Right atrium auricular region (tissue), 2 donors: ENCODE results near the gene TXNRD2. TPM values are rescaled to one million over a fixed set of nuclear protein-coding genes. Genes with fewer than 3 reads are reported as not detected.

Source experiments
- DNase-seq: peaks from one replicate; pipeline ENCODE4 v3.0.0-alpha.2; 2019; ENCODE audit warnings: low spot score
- H3K27ac ChIP-seq, 2 donors: fragments of 200-600 bp; sonication (generic); 1 replicate in 1 of 2; 2 replicates in 1 of 2; pipeline ENCODE4 v1.5.1; 2016 to 2019
- H3K27me3 ChIP-seq, 2 donors: fragments of 200-600 bp; sonication (generic); one replicate each; pipeline versions ENCODE4 v1.5.1 to v1.6.0; 2017 to 2019
- H3K36me3 ChIP-seq: fragments of 200-600 bp; sonication (generic); one replicate; pipeline ENCODE4 v1.5.1; 2016
- H3K4me1 ChIP-seq, 2 donors: fragments of 200-600 bp; sonication (generic); one replicate each; pipeline versions ENCODE4 v1.5.1 to v1.6.0; 2017 to 2019
- H3K4me3 ChIP-seq, 2 donors: fragments of 200-600 bp; sonication (generic); 1 replicate in 1 of 2; 2 replicates in 1 of 2; pipeline ENCODE4 v1.5.1; 2017 to 2019; ENCODE audit warnings: mild to moderate bottlenecking in 1 of 2, moderate library complexity in 1 of 2
- H3K9me3 ChIP-seq, 2 donors: fragments of 200-600 bp; sonication (generic); one replicate each; pipeline ENCODE4 v1.5.1; 2019
- total RNA-seq, 2 donors: library from RNA; depleted of rRNA; stranded (reverse); fragments of >200 nt; gene quantifications; one replicate each; pipeline ENCODE4 v1.1.0, GENCODE V29; 2016
- TF ChIP-seq, protein P1 (sequence below), 2 donors: fragments of 200-600 bp; sonication (generic); IDR thresholded peaks; one replicate each; pipeline ENCODE4 v1.5.1; 2019; ENCODE audit warnings: antibody characterized with exemption in 2 of 2

TXNRD2 gene
- total RNA-seq, 2 donors from 2014 or later, result 16.2 to 18.4 TPM

GRCh38 chr22:19904174-19904856 lies 37.3 kb downstream of the TXNRD2 start:
- Histone ChIP-seq H3K9me3 (no peaks in the 10 kb centered on the region), H3K36me3 (no peaks in the 10 kb centered on the region), H3K27ac (no peak overlapping the region), H3K27me3 (no peaks in the 10 kb centered on the region), H3K4me1 (no peaks in the 10 kb centered on the region), H3K4me3 (no peak overlapping the region)
- DNase-seq, result no peak
- TF ChIP-seq, protein P1, sequence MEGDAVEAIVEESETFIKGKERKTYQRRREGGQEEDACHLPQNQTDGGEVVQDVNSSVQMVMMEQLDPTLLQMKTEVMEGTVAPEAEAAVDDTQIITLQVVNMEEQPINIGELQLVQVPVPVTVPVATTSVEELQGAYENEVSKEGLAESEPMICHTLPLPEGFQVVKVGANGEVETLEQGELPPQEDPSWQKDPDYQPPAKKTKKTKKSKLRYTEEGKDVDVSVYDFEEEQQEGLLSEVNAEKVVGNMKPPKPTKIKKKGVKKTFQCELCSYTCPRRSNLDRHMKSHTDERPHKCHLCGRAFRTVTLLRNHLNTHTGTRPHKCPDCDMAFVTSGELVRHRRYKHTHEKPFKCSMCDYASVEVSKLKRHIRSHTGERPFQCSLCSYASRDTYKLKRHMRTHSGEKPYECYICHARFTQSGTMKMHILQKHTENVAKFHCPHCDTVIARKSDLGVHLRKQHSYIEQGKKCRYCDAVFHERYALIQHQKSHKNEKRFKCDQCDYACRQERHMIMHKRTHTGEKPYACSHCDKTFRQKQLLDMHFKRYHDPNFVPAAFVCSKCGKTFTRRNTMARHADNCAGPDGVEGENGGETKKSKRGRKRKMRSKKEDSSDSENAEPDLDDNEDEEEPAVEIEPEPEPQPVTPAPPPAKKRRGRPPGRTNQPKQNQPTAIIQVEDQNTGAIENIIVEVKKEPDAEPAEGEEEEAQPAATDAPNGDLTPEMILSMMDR (IDR thresholded peaks at IDR 0.05), result no peak

DNA sequence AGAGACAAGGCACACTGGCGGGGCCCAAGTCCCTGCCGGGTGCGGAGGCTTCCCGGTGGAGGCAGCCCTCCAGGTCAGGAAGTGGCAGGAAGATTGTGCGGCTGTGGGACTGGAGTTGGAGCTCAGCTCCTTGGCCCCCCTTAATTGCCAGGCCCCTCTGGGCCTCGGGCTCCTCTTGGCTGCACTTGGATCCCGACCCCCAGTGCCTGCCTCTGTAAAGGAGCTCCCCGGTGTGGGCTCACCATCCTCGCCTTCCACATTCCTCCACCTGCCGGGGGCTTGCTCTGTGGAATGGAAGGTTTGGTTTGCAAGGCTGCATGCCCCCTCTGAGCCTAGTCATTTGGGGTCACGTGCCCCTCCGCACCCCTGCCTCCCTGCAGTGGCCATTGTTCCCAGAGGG lies 38.1 kb downstream of the TXNRD2 start:
- H3K27ac ChIP-seq, result no peak overlapping the region
- TF ChIP-seq, protein P1 (IDR thresholded peaks at IDR 0.05), result no peak
- H3K27me3 ChIP-seq, result no peaks in the 10 kb centered on the region
- H3K4me1 ChIP-seq, result no peaks in the 10 kb centered on the region
- H3K36me3 ChIP-seq, result peaks cover 4% of the 10 kb centered on the region
- no peak overlapping the region for H3K4me3 ChIP-seq
- no peaks in the 10 kb centered on the region for H3K9me3 ChIP-seq
- DNase-seq, result no peak

GRCh38 chr22:19903031-19903430 lies 38.6 kb downstream of the TXNRD2 start:
- Histone ChIP-seq H3K27me3 (no peaks in the 10 kb centered on the region), H3K4me1 (no peaks in the 10 kb centered on the region), H3K27ac (no peak overlapping the region), H3K9me3 (no peaks in the 10 kb centered on the region), H3K4me3 (no peak overlapping the region), H3K36me3 (peaks cover 9% of the 10 kb centered on the region)
- no peak for DNase-seq
- TF ChIP-seq, protein P1 (IDR thresholded peaks at IDR 0.05), result no peak

DNA sequence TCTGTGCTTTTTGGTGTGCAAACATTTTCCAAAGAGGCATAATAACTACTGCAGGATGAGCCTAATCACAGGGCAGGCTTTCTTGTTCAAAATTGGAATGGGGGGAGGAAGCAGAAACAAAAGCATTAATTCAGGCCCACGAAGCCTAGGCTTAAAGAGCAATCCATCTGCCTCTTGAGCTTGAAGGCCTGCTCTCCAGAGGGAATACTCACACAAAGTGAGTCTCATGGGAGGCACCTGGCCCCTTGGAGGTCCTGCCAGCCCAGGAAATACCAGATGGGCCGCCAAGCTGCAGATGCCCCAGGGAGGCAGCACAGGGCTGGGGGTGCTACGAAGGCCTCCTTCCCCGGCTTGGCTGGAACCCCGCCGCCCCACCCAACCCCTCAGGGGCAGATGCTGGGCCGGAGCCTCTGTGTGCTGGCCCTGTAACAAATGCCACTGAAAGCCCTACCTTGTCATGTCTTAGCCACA lies 39.3 kb downstream of the TXNRD2 start:
- TF ChIP-seq, protein P1 (IDR thresholded peaks at IDR 0.05), result no peak
- Histone ChIP-seq H3K27me3 (no peaks in the 10 kb centered on the region), H3K36me3 (peaks cover 16% of the 10 kb centered on the region), H3K4me3 (no peak overlapping the region), H3K4me1 (no peaks in the 10 kb centered on the region), H3K9me3 (no peaks in the 10 kb centered on the region), H3K27ac (no peak overlapping the region)
- DNase-seq, result no peak

DNA sequence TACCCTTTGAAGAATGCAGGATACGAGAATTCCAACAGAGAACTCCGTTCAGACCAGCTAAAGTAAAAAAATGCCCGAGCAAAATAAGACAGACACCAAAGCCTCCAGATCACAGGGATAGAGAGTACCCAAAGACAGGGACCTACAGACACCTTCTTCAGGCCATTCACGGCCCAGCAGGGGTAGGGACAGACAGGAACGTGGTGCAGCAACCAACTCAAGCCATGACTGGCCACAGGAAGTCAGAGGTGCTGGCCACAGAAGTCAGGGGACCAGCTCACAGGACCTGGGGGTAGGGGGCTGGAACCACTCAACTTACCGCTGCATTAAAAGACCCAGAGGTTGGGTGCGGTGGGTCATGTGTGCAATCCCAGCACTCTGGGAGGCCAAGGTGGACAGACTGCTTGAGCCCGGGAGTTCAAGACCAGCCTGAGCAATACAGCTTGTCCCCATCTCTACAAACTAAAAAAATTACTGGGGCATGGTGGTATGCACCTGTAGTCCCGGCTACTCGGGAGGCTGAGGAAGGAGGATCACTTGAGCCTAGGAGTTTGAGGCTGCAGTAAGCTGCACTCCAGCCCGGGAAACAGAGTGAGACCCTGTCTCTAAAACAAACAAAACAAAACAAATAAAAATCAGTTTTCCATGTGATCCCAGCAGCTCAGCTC lies 39.9 kb downstream of the TXNRD2 start:
- Histone ChIP-seq H3K9me3 (no peaks in the 10 kb centered on the region), H3K4me3 (no peak overlapping the region), H3K36me3 (peaks cover 17% of the 10 kb centered on the region), H3K27me3 (no peaks in the 10 kb centered on the region), H3K27ac (no peak overlapping the region), H3K4me1 (no peaks in the 10 kb centered on the region)
- TF ChIP-seq, protein P1 (IDR thresholded peaks at IDR 0.05), result no peak
- no peak for DNase-seq
